Measurements from ENCODE around the gene PIMREG.

The PIMREG gene

GRCh38 chr17:6461792-6462524 is 17.7 kb downstream of the PIMREG start:
- DNase-seq (ENCODE audit: low read depth) = no peak

GRCh38 chr17:6462692-6463091 is 18.4 kb downstream of the PIMREG start:
- no peak for DNase-seq (ENCODE audit: low read depth)

- no peak for DNase-seq (ENCODE audit: low read depth)
Observed at GRCh38 chr17:6463616-6464445, 19.6 kb downstream of the PIMREG start.

GRCh38 chr17:6464446-6465041 is 20.3 kb downstream of the PIMREG start:
- DNase-seq (ENCODE audit: low read depth) = no peak

GRCh38 chr17:6465206-6466003 is 21.1 kb downstream of the PIMREG start:
- DNase-seq (ENCODE audit: low read depth) = no peak

GRCh38 chr17:6467567-6467966 is 23.3 kb downstream of the PIMREG start:
- DNase-seq (ENCODE audit: low read depth) = no peak

GRCh38 chr17:6468051-6468790 is 24.0 kb downstream of the PIMREG start:
- no peak for DNase-seq (ENCODE audit: low read depth)

GRCh38 chr17:6470146-6470718 is 26.0 kb downstream of the PIMREG start:
- DNase-seq (ENCODE audit: low read depth) = no peak

- DNase-seq (ENCODE audit: low read depth) = no peak
Observed at GRCh38 chr17:6470751-6471521, 26.7 kb downstream of the PIMREG start.

- no peak for DNase-seq (ENCODE audit: low read depth)
Observed at GRCh38 chr17:6471531-6472465, 27.5 kb downstream of the PIMREG start.

- no peak for DNase-seq (ENCODE audit: low read depth)
Observed at GRCh38 chr17:6472517-6472916, 28.3 kb downstream of the PIMREG start.

GRCh38 chr17:6473128-6473767 is 29.0 kb downstream of the PIMREG start:
- peak; percentile 10 for DNase-seq (ENCODE audit: low read depth)

- no peak for DNase-seq (ENCODE audit: low read depth)
Observed at GRCh38 chr17:6474376-6474775, 30.1 kb downstream of the PIMREG start.

GRCh38 chr17:6474906-6475305 is 30.7 kb downstream of the PIMREG start:
- DNase-seq (ENCODE audit: low read depth) = no peak

- DNase-seq (ENCODE audit: low read depth) = no peak
Observed at GRCh38 chr17:6475411-6475810, 31.2 kb downstream of the PIMREG start.

- no peak for DNase-seq (ENCODE audit: low read depth)
Observed at GRCh38 chr17:6476076-6476809, 32.0 kb downstream of the PIMREG start.

- DNase-seq (ENCODE audit: low read depth) = no peak
Observed at GRCh38 chr17:6476810-6477179, 32.5 kb downstream of the PIMREG start.

- DNase-seq (ENCODE audit: low read depth) = no peak
Observed at GRCh38 chr17:6477831-6478383, 33.7 kb downstream of the PIMREG start.
